GM12872 (cell line): ENCODE measurements around the gene MAGI2.

Experiments
- CTCF ChIP-seq: IDR thresholded peaks from 3 replicates; pipeline ENCODE4 v1.5.1; 2011; ENCODE audit warnings: low read depth, mild to moderate bottlenecking, low read length, moderate library complexity; ENCODE audit not compliant: insufficient read depth

Gene MAGI2

DNA sequence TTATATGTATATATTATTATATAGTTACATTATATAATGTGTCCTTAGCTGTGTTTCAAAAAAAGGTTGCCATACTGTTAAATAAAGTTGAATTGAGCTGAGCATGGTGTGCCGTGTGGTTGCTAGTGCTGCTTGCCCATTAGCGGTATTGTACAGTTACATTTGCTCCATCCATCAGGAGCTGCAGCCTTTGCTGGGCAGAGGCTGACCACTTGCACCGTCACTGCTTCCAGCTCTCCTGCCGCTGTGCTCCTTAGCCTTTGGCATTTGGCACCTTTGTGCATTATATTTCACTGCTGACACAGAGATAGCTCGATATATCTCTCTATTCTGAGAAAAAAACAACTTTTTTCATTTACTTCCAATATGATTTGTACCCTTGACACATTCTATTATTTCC lies 1282.7 kb downstream of the MAGI2 start:
- no peak for TF ChIP-seq CTCF

GRCh38 chr7:78169992-78170391 lies 1283.5 kb downstream of the MAGI2 start:
- no peak for TF ChIP-seq CTCF

DNA sequence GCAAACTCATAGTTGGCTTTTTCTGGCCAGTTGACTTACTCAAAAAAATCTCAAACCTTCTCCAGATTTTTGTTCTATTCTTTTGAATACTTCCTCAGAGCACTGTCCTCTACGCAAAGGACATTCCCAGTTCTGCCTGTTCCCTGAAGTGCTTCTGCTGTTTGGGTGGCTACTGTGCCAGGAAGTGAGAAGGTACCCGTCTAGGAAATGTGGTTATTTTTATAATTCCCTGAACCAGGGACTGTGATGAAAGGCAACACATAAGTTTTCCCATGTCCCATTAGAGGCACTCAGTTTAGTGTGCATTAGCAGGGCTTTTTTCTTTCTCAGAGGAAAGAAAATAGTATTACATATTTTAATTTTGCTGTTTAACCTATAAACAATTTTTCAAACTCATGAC lies 1284.6 kb downstream of the MAGI2 start:
- no peak for TF ChIP-seq CTCF

DNA sequence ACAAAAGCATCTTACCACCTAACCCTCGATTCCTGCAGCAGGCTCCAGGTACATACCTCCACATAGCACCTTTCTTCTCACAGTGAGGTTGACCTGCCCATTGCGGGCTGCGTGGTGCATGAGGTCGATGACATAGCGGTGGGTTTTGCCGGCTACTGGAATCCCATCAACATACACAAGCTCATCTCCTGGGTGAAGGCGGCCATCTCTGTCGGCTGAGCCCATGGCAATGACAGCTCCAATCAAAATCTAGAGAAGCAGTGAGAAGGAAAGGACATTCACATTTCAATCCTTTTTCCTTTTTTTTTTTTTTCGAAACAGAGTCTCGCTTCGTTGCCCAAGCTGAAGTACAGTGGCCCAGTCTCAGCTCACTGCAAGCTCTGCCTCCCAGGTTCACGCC lies 1285.6 kb downstream of the MAGI2 start:
- no peak for TF ChIP-seq CTCF

- no peak for TF ChIP-seq CTCF
Measured at GRCh38 chr7:78165854-78166253, 1287.6 kb downstream of the MAGI2 start.

DNA sequence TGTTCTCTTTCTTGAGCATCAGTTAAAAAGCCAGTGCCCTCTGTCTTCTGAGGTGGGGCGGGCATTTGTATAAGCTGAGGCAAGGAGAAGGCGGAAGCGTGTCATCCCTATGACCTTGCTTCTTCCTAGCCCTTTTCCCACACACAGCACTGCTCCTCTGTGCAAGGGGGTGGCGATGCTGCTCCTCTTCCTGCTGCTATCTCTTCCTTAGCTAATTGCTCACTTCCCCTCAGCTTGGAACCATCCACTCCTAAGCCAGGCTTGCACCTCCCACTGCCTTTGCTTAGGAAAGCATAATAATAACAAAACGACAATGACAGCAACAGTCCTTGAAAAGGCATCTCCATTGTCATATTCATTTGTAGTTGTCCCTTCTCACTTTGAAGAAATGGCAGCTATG lies 1288.0 kb downstream of the MAGI2 start:
- TF ChIP-seq CTCF = no peak

DNA sequence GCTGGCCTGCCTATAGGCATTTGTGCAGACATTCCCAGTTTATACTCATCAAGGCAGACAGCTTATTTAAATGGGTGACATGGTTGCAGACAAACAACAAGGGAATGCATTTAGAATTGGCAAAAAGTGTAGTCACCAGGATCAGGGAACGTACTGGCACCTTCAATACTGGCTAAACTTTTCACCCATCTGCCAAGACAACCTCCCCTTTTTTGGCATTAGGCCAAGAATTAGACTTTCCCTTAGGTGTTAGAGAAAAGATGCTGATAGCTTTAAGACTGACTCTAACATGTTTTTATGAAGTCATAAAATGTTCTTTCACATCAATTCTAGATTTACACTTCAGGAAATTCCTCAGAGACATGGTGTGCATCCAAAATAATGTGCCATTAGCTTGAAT lies 1289.0 kb downstream of the MAGI2 start:
- no peak for TF ChIP-seq CTCF

GRCh38 chr7:78161781-78162180 lies 1291.7 kb downstream of the MAGI2 start:
- no peak for TF ChIP-seq CTCF
